Fibroblast of lung (primary cell): Measurements from ENCODE around the gene RAB43. TPM values are rescaled to one million over a fixed set of nuclear protein-coding genes. Genes with fewer than 3 reads are reported as not detected.

Source experiments
- DNase-seq, 2 donors: peaks; one replicate each; pipeline versions ENCODE4 v3.0.0 to v3.0.0-alpha.2; 2010; ENCODE audit warnings: low read depth in 2 of 2
- H2AFZ ChIP-seq: 2 replicates; pipeline ENCODE4 v1.5.1; 2012; ENCODE audit warnings: low read length, control low read depth, inconsistent platforms
- H3K27ac ChIP-seq: 2 replicates; pipeline ENCODE4 v1.5.1; 2011; ENCODE audit warnings: low read length, control low read depth; ENCODE audit not compliant: insufficient read depth
- H3K27me3 ChIP-seq: 2 replicates; pipeline ENCODE4 v1.5.1; 2011; ENCODE audit warnings: mild to moderate bottlenecking, low read length; ENCODE audit not compliant: control insufficient read depth, insufficient read depth
- H3K36me3 ChIP-seq: 2 replicates; pipeline ENCODE4 v1.5.1; 2011; ENCODE audit warnings: low read length; ENCODE audit not compliant: control insufficient read depth, insufficient read depth
- H3K4me1 ChIP-seq: 2 replicates; pipeline ENCODE4 v1.5.1; 2011; ENCODE audit warnings: low read length; ENCODE audit not compliant: control insufficient read depth, insufficient read depth; ENCODE audit errors: extremely low read depth
- H3K4me2 ChIP-seq: 2 replicates; pipeline ENCODE4 v1.5.1; 2011; ENCODE audit warnings: low read length, control low read depth; ENCODE audit not compliant: insufficient read depth; ENCODE audit errors: extremely low read depth
- H3K4me3 ChIP-seq, 4 experiments: fragments of 200-600 bp in 1 of 4; sonication (generic) in 1 of 4; replicated peaks in 1 of 4; 2 replicates each; pipeline ENCODE4 v1.5.1; 2011 to 2016; ENCODE audit warnings: low read length in 4 of 4, low read depth in 3 of 4, mild to moderate bottlenecking in 3 of 4, control low read depth in 2 of 4, inconsistent platforms in 1 of 4, mixed read lengths in 1 of 4; ENCODE audit not compliant: insufficient read depth in 1 of 4; ENCODE audit errors: control extremely low read depth in 1 of 4
- H3K79me2 ChIP-seq: 2 replicates; pipeline ENCODE4 v1.5.1; 2012; ENCODE audit warnings: mild to moderate bottlenecking, low read length, inconsistent platforms; ENCODE audit not compliant: control insufficient read depth, insufficient read depth
- H3K9ac ChIP-seq: 2 replicates; pipeline ENCODE4 v1.5.1; 2011; ENCODE audit warnings: mild to moderate bottlenecking, low read length, control low read depth; ENCODE audit not compliant: insufficient read depth
- H3K9me3 ChIP-seq: 2 replicates; pipeline ENCODE4 v1.5.1; 2012; ENCODE audit warnings: low read depth, low read length; ENCODE audit not compliant: control insufficient read depth, insufficient read depth
- H4K20me1 ChIP-seq: 2 replicates; pipeline ENCODE4 v1.5.1; 2011; ENCODE audit warnings: low read length; ENCODE audit not compliant: control insufficient read depth, insufficient read depth; ENCODE audit errors: extremely low read depth
- CTCF ChIP-seq, 2 donors: IDR thresholded peaks in 1 of 2; conservative IDR thresholded peaks in 1 of 2; 1 replicate in 1 of 2; 2 replicates in 1 of 2; pipeline ENCODE4 v1.5.1; 2011 to 2012; ENCODE audit warnings: low read length in 2 of 2, control low read depth in 1 of 2, inconsistent platforms in 1 of 2, low read depth in 1 of 2, mild to moderate bottlenecking in 1 of 2
- EZH2 ChIP-seq: IDR thresholded peaks from 2 replicates; pipeline ENCODE4 v1.5.1; 2012; ENCODE audit warnings: low read length, control low read depth, mild to moderate bottlenecking; ENCODE audit errors: missing control alignments
- polyA plus RNA-seq, 2 donors: library from polyadenylated mRNA; depleted of rRNA in 1 of 2; stranded (reverse) in 1 of 2; unstranded in 1 of 2; fragments of >200 nt; gene quantifications; 2 replicates each; pipeline ENCODE4 v1.2.1, GENCODE V29; 2011 to 2012; ENCODE audit warnings: missing spikeins in 1 of 2
- total RNA-seq: library from RNA; depleted of rRNA; stranded (reverse); fragments of >200 nt; gene quantifications from 2 replicates; pipeline ENCODE4 v1.2.1, GENCODE V29; 2014

RAB43 gene
- total and polyA plus RNA-seq, 2 donors (not counting 1 experiment from before 2014, with no cell fraction given) = 5.7 to 21.5 TPM

- DNase-seq = no peak
- Histone ChIP-seq H2AFZ (no peak overlapping the region), H4K20me1 (no peaks in the 10 kb centered on the region), H3K4me1 (peaks cover 14% of the 10 kb centered on the region), H3K36me3 (peaks cover 16% of the 10 kb centered on the region), H3K4me2 (peak overlapping the region; percentile 13), H3K9ac (no peak overlapping the region), H3K27ac (no peak overlapping the region), H3K27me3 (no peaks in the 10 kb centered on the region), H3K79me2 (no peaks in the 10 kb centered on the region), H3K9me3 (no peaks in the 10 kb centered on the region), H3K4me3 (no peak overlapping the region)
- TF ChIP-seq CTCF (conservative IDR thresholded peaks at IDR 0.05 in 1 of 2, IDR thresholded peaks at IDR 0.05 in 1 of 2; ENCODE audit: low read depth in 1 of 2, low read length in 2 of 2) (no peak), EZH2 (no peak)
Observed at GRCh38 chr3:129126726-129127280, 5.2 kb upstream of the RAB43 start.

GRCh38 chr3:129123314-129124060 is 1.9 kb upstream of the RAB43 start:
- no peak overlapping the region for H3K27ac ChIP-seq
- H3K27me3 ChIP-seq = no peaks in the 10 kb centered on the region
- TF ChIP-seq CTCF (conservative IDR thresholded peaks at IDR 0.05 in 1 of 2, IDR thresholded peaks at IDR 0.05 in 1 of 2; ENCODE audit: low read depth in 1 of 2, low read length in 2 of 2) = no peak
- TF ChIP-seq EZH2 = no peak
- H2AFZ ChIP-seq = no peak overlapping the region
- H3K9me3 ChIP-seq = no peaks in the 10 kb centered on the region
- no peaks in the 10 kb centered on the region for H4K20me1 ChIP-seq
- H3K4me2 ChIP-seq = peak overlapping the region; percentile 56
- peaks cover 1% of the 10 kb centered on the region for H3K36me3 ChIP-seq
- no peak overlapping the region for H3K4me3 ChIP-seq
- H3K79me2 ChIP-seq = peaks cover 17% of the 10 kb centered on the region
- no peak overlapping the region for H3K9ac ChIP-seq
- DNase-seq = peak in 1 of 2 donors; percentile 65
- peaks cover 20% of the 10 kb centered on the region for H3K4me1 ChIP-seq

GRCh38 chr3:129122412-129123011 is 908 bp upstream of the RAB43 start:
- peak in 1 of 2 donors; percentile 15 for DNase-seq

More at GRCh38 chr3:129122412-129123011, 908 bp upstream of the RAB43 start:
- H3K36me3 ChIP-seq = no peaks in the 10 kb centered on the region
- H3K9me3 ChIP-seq = no peaks in the 10 kb centered on the region
- no peak overlapping the region for H3K4me2 ChIP-seq
- peak overlapping the region; percentile 14 for H2AFZ ChIP-seq
- no peaks in the 10 kb centered on the region for H3K27me3 ChIP-seq
- no peak overlapping the region for H3K4me3 ChIP-seq
- TF ChIP-seq CTCF (conservative IDR thresholded peaks at IDR 0.05 in 1 of 2, IDR thresholded peaks at IDR 0.05 in 1 of 2; ENCODE audit: low read depth in 1 of 2, low read length in 2 of 2) = no peak
- no peak overlapping the region for H3K9ac ChIP-seq
- peaks cover 20% of the 10 kb centered on the region for H3K4me1 ChIP-seq
- no peak overlapping the region for H3K27ac ChIP-seq
- no peaks in the 10 kb centered on the region for H4K20me1 ChIP-seq
- peaks cover 22% of the 10 kb centered on the region for H3K79me2 ChIP-seq
